ENCODE measurements around the gene SMPDL3A.

DNA sequence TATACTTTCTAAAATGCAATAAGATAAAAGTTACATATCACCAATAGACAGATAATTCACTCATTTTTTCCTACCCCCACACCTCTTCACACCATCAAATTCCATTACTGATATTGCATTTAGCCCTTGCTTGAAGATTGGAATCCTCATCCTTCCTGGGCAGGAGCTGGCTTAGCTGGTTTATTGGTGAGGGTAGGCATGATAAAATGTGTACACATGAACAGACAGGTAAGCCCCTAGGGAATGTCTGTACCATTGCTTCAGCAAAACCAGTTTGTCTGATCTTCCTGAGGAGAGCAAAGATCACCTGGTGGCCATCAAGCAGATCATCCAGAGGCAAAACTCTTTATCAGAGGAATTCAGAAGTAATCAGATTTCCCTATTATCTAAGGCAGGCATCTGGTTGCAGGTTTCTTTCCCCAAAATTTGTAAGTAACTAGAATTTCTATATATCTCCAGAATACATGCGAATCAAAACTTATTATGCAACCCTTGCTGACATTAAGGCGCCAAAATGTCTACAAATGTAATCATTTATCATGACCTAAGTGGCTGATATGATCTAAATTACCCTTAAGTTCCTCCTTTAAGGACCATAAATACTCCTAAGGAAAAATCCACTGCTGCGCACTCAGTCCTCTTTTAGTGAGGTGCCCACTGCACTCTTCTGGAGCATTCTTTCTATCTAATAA, 16.2 kb upstream of the SMPDL3A start:
- TF ChIP-seq, protein P1, sequence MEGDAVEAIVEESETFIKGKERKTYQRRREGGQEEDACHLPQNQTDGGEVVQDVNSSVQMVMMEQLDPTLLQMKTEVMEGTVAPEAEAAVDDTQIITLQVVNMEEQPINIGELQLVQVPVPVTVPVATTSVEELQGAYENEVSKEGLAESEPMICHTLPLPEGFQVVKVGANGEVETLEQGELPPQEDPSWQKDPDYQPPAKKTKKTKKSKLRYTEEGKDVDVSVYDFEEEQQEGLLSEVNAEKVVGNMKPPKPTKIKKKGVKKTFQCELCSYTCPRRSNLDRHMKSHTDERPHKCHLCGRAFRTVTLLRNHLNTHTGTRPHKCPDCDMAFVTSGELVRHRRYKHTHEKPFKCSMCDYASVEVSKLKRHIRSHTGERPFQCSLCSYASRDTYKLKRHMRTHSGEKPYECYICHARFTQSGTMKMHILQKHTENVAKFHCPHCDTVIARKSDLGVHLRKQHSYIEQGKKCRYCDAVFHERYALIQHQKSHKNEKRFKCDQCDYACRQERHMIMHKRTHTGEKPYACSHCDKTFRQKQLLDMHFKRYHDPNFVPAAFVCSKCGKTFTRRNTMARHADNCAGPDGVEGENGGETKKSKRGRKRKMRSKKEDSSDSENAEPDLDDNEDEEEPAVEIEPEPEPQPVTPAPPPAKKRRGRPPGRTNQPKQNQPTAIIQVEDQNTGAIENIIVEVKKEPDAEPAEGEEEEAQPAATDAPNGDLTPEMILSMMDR (IDR thresholded peaks at IDR 0.05; ENCODE audit: borderline replicate concordance, extremely low read depth, low read length, poor library complexity, severe bottlenecking) = no peak
- TF ChIP-seq EZH2 (IDR thresholded peaks at IDR 0.05; ENCODE audit: borderline replicate concordance, low read depth, low read length, severe bottlenecking) = no peak

Data from DND-41 (cell line).